ENCODE measurements around the gene SLC8B1. TPM values are rescaled to one million over a fixed set of nuclear protein-coding genes. Genes with fewer than 3 reads are reported as not detected.

Gene SLC8B1
- total RNA-seq (2022; extraction: Qiagen RNA extraction; ENCODE audit: low read depth) = 6.5 to 12.0 TPM (median 9.3 TPM) in 5 replicates

DNA sequence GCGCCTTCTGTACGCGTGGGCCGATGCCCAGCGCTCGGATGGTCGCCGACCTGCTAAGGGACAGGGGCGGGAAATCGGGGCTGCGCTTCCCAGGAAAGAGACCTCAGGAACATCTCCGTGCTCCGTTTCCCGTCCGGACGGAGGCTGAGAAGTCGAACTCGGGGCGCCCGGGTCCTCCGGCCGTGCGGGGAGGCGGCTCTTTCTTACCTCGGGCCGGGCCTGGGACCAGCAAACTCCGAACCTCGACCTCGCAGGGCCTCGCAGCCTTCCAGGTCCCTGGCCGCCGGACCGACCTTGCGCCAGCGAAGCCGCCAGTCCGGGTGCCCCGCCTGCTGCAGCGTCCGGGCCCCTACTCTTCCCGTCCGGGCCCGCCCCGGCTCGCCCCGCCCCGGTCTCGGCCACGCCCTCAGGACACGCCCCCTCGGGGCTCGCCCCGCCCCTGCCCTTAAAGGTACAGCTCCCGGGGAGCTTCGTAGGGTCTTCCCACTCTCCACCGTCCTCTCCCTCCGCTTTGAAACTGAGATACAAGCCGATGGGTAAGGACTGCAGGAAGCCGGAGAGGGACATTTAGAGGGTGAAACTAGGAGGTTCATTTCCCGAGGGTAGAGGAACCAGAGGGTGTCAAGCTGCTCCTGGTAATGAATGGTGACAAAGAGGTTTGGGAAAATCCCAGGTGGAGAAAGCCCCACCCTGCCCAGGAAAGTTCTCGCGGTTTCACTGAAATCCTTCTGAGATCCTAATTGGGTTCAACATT is at the start of gene SLC8B1:
TSS of gene SLC8B1 (minus strand) at position 324 of the 754 bp plus-strand sequence. CDS start 2,231 bp downstream, outside the sequence.

DNA sequence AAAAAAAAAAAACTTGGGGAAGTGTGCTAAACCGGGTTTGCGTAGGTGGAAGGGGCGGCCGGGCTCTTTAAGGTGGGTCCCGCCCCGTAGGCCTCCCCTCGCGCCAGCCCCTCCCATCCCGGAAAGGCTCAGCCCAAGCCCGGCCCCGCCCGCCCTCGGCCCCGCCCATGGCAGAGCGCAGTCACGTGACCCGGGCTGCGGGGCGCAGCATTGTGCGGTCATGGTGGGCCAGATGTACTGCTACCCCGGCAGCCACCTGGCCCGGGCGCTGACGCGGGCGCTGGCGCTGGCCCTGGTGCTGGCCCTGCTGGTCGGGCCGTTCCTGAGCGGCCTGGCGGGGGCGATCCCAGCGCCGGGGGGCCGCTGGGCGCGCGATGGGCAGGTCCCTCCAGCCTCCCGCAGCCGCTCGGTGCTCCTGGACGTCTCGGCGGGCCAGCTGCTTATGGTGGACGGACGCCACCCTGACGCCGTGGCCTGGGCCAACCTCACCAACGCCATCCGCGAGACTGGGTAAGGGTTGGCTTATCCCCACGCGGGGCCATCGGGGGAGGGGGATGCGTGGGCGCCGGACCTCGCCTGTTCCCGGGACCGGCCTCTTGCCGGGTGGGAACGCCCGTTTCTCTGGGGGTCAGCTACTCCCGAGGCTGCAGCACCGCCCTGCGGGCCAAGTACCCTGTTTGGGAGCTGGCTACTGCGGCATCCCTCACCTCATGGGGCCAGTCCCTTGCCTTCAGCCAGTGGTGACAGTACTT is 23.6 kb upstream of the SLC8B1 start, which contains the start of gene PLBD2:
TSS of gene PLBD2 (plus strand) at position 207 of the 752 bp plus-strand sequence. CDS start at position 221, 14 bp downstream.

Other genes starting within 250 kb of the SLC8B1 start
- gene RASAL1, start 199.3 kb downstream of the SLC8B1 start, total RNA-seq (2022; extraction: Qiagen RNA extraction; ENCODE audit: low read depth) = 0.17 to 0.51 TPM (median 0.22 TPM) in 5 replicates
- gene CFAP73, start 185.4 kb downstream of the SLC8B1 start, total RNA-seq (2022; extraction: Qiagen RNA extraction; ENCODE audit: low read depth) = 0.20 TPM in 1 of 5 replicates, not detected in the others
- 53.9 to 78.5 TPM (median 72.6 TPM) in 5 replicates for gene DDX54, start 149.6 kb downstream of the SLC8B1 start, total RNA-seq (2022; extraction: Qiagen RNA extraction; ENCODE audit: low read depth)
- 19.8 to 35.9 TPM (median 31.9 TPM) in 5 replicates for gene RITA1, start 149.4 kb downstream of the SLC8B1 start, total RNA-seq (2022; extraction: Qiagen RNA extraction; ENCODE audit: low read depth)
- 13.0 to 22.8 TPM (median 20.1 TPM) in 5 replicates for gene TPCN1, start 113.6 kb downstream of the SLC8B1 start, total RNA-seq (2022; extraction: Qiagen RNA extraction; ENCODE audit: low read depth)
- 22.3 to 42.1 TPM (median 34.4 TPM) in 5 replicates for gene PLBD2, start 23.5 kb upstream of the SLC8B1 start, total RNA-seq (2022; extraction: Qiagen RNA extraction; ENCODE audit: low read depth)
- gene SDS, start 68.8 kb upstream of the SLC8B1 start, total RNA-seq (2022; extraction: Qiagen RNA extraction; ENCODE audit: low read depth) = 0.40 to 1.5 TPM (median 1.2 TPM) in 5 replicates
- 17.6 to 33.8 TPM (median 26.2 TPM) in 5 replicates for gene SDSL, start 87.3 kb upstream of the SLC8B1 start, total RNA-seq (2022; extraction: Qiagen RNA extraction; ENCODE audit: low read depth)
- not detected in 5 replicates for gene LHX5, start 136.8 kb upstream of the SLC8B1 start, total RNA-seq (2022; extraction: Qiagen RNA extraction; ENCODE audit: low read depth)

Data from A549 treated with ZK216348 at 1 μM for 4 hours (cell line).